ENCODE data around the gene BCAT1. TPM values are rescaled to one million over a fixed set of nuclear protein-coding genes. Genes with fewer than 3 reads are reported as not detected.

The BCAT1 gene
- total RNA-seq, 2 donors from 2014 or later, result 21.3 to 68.8 TPM

DNA sequence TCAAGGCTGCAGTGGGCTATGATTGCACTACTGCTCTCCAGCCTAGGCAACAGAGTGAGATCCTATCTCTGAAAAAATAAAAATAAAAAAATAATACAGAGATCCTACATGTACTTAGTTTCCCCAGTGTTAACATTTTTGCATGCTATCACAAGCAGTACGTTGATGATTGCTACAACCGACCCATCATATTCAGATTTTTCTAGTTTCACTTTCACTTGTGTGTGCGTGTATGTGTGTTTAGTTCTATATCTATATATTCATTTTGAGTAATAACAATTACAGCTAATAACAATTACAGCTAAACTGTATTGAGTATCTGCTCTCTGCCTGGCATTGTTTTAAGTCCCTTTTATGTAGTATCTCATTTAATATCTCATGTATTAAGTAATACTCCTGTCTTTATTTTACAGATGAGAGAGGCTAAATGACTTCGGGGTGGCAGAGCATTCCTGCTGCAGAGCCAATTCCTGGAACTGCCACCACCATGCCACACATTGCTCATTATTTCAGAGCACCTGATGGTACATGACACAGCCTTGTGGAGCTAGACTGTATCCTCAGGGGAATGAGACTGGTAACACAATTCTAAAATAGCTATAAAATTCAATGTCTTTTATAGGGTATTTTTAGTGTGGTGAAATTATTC is 153.1 kb downstream of the BCAT1 start:
- peaks cover 7% of the 10 kb centered on the region for H3K9me3 Mint-ChIP-seq
- peak; percentile 85 for ATAC-seq (replicated peaks)
- H3K27ac Mint-ChIP-seq, result peak overlapping the region; percentile 76
- peak overlapping the region; percentile 70 for H3K4me3 Mint-ChIP-seq
- H3K36me3 Mint-ChIP-seq (ENCODE audit: low read depth), result no peaks in the 10 kb centered on the region
- no peaks in the 10 kb centered on the region for H3K27me3 Mint-ChIP-seq
- H3K4me1 Mint-ChIP-seq, result peaks cover 10% of the 10 kb centered on the region

DNA sequence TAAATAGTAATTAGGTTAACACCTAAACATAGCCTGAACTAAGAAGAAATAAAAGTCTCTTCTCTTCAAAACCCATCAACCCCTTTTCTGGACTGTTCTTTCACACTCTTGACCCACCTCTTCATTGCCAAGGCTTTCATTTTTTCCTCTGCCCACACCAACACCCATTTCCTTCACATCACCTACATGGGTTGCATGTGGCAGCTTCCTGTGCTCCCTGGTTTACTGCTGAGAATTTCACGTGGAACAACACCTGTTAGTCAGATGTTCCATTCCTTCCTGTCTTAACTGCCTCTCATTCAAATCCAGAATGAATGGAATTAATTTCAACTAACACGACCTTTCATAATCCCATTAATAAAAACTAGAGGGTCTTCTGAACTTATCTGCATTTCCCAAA is 157.3 kb downstream of the BCAT1 start:
- no peak for ATAC-seq (replicated peaks)
- Mint-ChIP-seq H3K27ac (peak overlapping the region; percentile 52), H3K36me3 (ENCODE audit: low read depth) (no peaks in the 10 kb centered on the region), H3K4me1 (peaks cover 10% of the 10 kb centered on the region), H3K4me3 (peak overlapping the region; percentile 6), H3K27me3 (peaks cover 10% of the 10 kb centered on the region), H3K9me3 (peaks cover 7% of the 10 kb centered on the region)

DNA sequence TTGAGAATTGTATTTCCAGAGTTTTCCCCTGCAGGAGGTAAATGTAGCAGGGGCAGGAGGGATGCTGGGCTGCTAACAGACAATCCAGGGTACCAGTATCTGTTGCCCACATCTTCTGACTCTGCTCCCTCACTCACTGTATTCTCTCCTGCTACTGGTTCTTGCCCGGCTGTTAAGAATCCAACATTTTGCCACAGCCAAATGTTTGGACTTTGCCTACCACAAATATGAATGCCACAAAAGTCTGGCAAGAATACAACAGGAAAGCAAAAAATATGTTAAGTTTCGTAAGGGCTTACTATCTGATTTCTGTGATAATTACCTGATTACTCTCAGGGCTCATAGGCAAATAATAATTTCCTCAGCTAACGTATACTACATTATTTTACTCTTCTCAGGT is 160.0 kb downstream of the BCAT1 start:
- no peak for ATAC-seq (replicated peaks)
- Mint-ChIP-seq H3K4me3 (no peak overlapping the region), H3K27me3 (peaks cover 19% of the 10 kb centered on the region), H3K27ac (no peak overlapping the region), H3K4me1 (peaks cover 10% of the 10 kb centered on the region), H3K9me3 (peaks cover 7% of the 10 kb centered on the region), H3K36me3 (ENCODE audit: low read depth) (no peaks in the 10 kb centered on the region)

DNA sequence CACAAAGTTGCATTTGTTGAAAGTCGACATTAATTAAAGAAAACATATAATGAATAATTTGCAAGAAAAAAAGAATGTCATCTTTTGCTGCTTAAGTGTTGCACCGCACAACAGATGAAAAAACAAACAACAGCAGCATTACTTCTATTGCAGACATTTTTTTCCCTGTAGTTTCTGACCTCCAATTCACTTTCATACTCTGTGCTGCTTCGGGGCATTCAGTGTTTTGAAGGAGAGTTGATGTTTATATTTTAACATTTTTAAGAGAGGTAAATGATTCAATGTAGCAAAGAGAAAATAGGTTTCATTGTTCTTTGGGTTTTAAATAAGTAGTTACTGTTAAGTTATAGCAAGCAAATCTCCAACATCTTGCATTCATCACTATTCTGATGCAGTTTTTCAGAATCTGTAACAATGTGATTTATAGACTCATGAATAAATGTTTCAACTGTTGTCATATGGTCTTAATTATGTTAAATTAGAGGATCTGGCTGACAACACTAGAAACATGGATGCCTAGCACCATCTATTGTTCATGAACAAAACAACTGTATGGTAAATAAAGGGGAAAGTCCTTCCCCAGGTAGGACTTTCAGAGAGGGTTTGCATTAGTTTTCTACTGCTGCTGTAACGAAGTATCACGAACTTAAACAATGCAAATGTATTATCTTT is 168.1 kb downstream of the BCAT1 start:
- H3K27ac Mint-ChIP-seq, result no peak overlapping the region
- no peak overlapping the region for H3K4me3 Mint-ChIP-seq
- no peaks in the 10 kb centered on the region for H3K4me1 Mint-ChIP-seq
- no peaks in the 10 kb centered on the region for H3K9me3 Mint-ChIP-seq
- peaks cover 33% of the 10 kb centered on the region for H3K27me3 Mint-ChIP-seq
- no peaks in the 10 kb centered on the region for H3K36me3 Mint-ChIP-seq (ENCODE audit: low read depth)
- no peak for ATAC-seq (replicated peaks)

DNA sequence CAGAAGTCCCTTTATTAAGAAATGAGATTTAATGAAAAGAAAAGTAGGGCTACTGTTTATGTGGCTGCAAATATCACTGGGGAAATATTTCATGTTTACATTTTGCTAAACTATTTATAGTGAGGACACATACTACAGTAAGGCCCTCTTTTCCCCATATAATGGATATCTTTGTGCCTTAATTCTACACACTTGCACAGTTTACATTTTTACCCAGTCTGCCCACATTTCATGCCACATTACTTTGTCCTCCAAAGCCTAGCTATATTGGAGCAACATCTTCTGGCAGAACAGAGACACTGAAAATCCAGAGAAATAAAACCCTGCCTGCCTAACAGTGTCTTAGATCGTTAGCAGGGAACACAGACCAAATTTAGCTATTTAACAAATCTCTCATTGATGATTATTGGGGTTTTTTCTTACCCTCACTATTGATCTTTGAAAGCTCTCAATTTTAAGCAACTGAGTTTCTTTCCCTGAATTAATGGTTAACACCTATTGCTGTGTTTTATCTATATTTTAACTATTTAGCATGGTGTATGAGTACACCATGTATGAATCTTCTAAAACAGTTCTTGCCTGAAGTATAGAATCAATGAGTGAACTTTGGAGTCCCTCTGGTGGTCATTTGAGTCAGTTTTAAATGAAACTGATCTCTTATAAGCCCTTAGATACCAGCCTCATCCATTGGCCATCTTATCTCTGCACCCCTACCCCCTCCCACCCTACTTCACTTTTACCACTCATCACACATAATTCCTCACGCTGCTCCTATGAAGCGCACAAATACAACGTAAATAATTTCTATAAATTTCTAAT is 170.2 kb downstream of the BCAT1 start:
- ATAC-seq (replicated peaks), result peak; percentile 82
- Mint-ChIP-seq H3K27ac (no peak overlapping the region), H3K4me3 (no peak overlapping the region), H3K4me1 (no peaks in the 10 kb centered on the region), H3K36me3 (ENCODE audit: low read depth) (no peaks in the 10 kb centered on the region), H3K27me3 (peaks cover 21% of the 10 kb centered on the region), H3K9me3 (no peaks in the 10 kb centered on the region)

DNA sequence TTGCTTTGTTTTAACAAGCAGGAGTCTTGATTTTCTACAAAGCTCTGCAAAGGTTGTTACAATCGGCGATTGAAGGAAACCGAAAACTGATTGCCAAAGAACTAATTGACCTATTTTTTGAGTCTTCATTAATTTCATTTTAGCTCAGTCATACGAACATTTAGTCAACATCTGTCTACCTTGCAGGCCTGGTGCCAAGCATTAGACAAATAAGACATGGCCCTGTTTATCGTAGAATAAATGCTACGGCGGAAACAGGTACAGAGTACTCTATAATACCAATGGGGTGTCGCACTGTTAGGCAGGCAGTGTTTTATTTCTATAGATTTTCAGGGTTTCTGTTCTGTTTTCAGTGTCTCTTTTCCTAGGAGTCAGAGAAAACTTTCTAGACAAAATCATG is 171.5 kb downstream of the BCAT1 start:
- ATAC-seq (replicated peaks), result no peak
- Mint-ChIP-seq H3K27me3 (peaks cover 11% of the 10 kb centered on the region), H3K9me3 (no peaks in the 10 kb centered on the region), H3K4me3 (no peak overlapping the region), H3K4me1 (no peaks in the 10 kb centered on the region), H3K36me3 (ENCODE audit: low read depth) (no peaks in the 10 kb centered on the region), H3K27ac (no peak overlapping the region)

DNA sequence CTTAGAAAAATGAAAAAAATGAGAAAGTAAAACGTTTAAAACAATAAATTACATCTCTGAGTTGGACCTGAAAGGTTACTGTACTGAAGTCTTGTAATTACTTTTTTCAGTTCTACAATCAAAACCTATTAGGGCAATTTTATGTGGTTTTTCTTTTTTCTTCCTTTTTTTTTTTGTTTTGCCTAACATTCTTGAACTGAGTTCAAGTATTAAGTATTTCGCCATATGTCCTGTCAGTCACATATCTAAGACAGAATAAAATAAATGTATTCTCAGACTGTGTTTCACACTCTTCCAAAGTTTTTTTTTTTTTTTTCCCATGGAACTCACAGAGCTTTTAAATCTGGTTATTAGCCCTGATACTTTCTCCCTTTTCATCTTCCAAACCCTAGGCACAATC is 172.0 kb downstream of the BCAT1 start:
- Mint-ChIP-seq H3K36me3 (ENCODE audit: low read depth) (no peaks in the 10 kb centered on the region), H3K4me1 (no peaks in the 10 kb centered on the region), H3K9me3 (no peaks in the 10 kb centered on the region), H3K27ac (no peak overlapping the region), H3K27me3 (peaks cover 6% of the 10 kb centered on the region), H3K4me3 (no peak overlapping the region)
- ATAC-seq (replicated peaks), result no peak

DNA sequence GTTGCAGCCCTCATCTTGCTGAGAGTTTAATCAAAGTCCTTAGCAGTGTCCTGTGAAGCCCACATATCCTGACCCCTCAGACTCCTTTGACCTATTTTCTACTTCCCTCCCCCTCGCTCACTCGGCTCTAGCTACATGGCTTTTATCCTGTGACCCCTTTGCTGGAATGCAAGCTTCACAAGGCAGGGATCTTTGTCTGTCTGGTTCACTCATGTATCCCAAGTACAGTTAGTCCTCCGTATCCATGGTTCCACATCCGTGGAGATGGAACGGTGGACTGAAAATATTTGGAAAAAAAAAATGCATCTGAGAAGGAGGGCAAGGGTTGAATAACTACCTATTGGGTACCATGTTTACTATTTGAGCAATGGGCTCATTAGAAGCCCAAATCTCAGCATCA is 173.8 kb downstream of the BCAT1 start:
- Mint-ChIP-seq H3K27me3 (no peaks in the 10 kb centered on the region), H3K4me1 (no peaks in the 10 kb centered on the region), H3K4me3 (no peak overlapping the region), H3K36me3 (ENCODE audit: low read depth) (no peaks in the 10 kb centered on the region), H3K27ac (no peak overlapping the region), H3K9me3 (no peaks in the 10 kb centered on the region)
- no peak for ATAC-seq (replicated peaks)

DNA sequence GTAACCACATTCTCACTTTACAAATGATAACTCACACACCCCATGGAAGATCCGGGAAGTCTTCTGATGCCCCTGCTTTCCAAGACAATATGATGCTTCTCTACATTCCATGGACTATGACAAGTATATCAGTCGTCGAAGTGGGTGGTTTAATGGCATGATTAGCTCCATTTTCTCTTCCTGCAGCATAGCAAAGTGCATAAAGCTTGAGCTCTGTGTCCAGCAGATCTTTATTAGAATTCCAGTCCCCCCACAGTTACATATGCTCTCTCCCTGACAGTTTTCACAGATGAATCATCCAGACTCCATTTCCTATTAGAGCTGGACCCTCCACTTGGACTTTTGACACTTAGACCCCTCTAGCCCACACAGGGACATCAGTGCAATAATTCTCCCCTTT is 174.9 kb downstream of the BCAT1 start:
- H3K27ac Mint-ChIP-seq, result no peak overlapping the region
- no peaks in the 10 kb centered on the region for H3K36me3 Mint-ChIP-seq (ENCODE audit: low read depth)
- H3K4me3 Mint-ChIP-seq, result no peak overlapping the region
- H3K9me3 Mint-ChIP-seq, result no peaks in the 10 kb centered on the region
- no peaks in the 10 kb centered on the region for H3K27me3 Mint-ChIP-seq
- no peaks in the 10 kb centered on the region for H3K4me1 Mint-ChIP-seq
- ATAC-seq (replicated peaks), result no peak

DNA sequence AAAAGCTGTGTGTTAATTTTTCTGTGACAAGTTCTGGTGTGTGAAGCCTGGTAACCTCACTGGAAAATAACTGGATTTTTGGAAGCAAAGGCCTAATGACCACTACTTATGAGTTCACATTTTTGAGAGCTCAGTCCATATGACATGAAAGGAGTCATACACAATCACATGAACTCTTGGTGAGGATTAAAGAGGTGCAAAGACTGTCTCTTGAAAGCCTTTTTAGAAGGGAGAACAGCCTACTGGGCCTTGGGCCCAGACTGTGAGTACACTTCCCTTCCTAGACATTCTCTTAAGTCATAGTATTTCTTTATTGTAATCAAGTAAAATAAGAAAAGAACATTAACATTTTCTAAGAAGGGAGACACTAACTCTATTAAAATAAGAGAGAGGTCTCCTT is 176.1 kb downstream of the BCAT1 start:
- Mint-ChIP-seq H3K4me1 (no peaks in the 10 kb centered on the region), H3K36me3 (ENCODE audit: low read depth) (no peaks in the 10 kb centered on the region), H3K4me3 (no peak overlapping the region), H3K9me3 (no peaks in the 10 kb centered on the region), H3K27me3 (no peaks in the 10 kb centered on the region), H3K27ac (no peak overlapping the region)
- ATAC-seq (replicated peaks), result no peak

DNA sequence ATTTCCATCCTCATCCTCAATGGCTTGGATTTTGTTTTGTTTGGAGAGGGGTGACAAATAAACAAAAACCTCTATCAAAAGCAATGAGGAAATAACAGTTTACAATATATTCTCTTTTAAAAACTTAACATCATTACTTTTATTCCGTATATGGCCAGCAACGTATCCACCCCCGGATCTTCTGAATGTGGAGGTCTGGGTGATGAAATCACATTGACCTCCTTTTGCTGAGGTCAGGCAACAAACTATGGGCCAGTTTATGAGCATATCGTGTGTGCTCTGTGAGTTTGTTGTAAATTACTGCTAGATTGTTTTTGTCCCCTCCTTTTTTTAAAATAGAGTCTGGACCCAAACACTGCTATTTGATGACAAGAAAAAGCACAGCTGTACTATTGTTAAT is 178.1 kb downstream of the BCAT1 start:
- H3K4me3 Mint-ChIP-seq, result no peak overlapping the region
- H3K27me3 Mint-ChIP-seq, result no peaks in the 10 kb centered on the region
- H3K4me1 Mint-ChIP-seq, result no peaks in the 10 kb centered on the region
- H3K9me3 Mint-ChIP-seq, result no peaks in the 10 kb centered on the region
- no peaks in the 10 kb centered on the region for H3K36me3 Mint-ChIP-seq (ENCODE audit: low read depth)
- H3K27ac Mint-ChIP-seq, result no peak overlapping the region
- ATAC-seq (replicated peaks), result no peak

DNA sequence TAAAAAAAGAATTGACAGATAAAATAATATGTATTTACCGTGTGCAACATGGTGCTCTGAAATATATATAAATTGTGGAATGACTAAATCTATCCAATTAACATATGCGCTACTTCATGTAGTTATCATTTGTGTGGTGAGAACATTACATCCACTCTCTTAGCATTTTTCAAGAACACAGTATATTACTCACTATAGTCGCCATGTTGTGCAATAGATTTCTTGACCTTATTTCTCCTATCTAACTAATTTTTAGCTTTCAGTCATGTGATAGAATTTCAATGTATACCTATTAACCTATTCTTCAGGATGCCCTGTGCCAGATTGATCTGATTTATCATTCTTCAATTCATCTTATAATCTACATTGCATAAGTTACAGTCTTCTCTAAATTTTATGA is 178.6 kb downstream of the BCAT1 start:
- H3K27ac Mint-ChIP-seq, result no peak overlapping the region
- no peaks in the 10 kb centered on the region for H3K36me3 Mint-ChIP-seq (ENCODE audit: low read depth)
- ATAC-seq (replicated peaks), result no peak
- no peaks in the 10 kb centered on the region for H3K27me3 Mint-ChIP-seq
- H3K4me1 Mint-ChIP-seq, result peaks cover 3% of the 10 kb centered on the region
- H3K4me3 Mint-ChIP-seq, result no peak overlapping the region
- H3K9me3 Mint-ChIP-seq, result no peaks in the 10 kb centered on the region

DNA sequence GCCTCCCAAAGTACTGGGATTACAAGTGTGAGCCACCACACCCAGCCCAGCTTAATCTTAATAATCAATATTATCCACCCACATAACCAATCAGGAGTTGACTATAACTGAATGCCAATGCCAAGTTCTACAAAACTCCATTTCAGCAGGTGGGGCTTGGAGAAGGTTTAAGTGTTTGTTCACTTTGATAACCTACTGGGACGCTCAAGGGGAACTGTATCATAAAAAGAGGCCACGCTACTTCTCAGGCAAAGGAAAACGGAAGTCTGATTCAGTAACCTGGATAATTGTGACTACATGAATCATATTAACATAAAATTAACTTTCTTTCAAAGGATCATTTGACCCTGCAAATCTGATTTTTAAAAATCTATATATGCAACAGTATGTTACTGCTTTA is 179.2 kb downstream of the BCAT1 start:
- ATAC-seq (replicated peaks), result no peak
- peaks cover 5% of the 10 kb centered on the region for H3K4me1 Mint-ChIP-seq
- H3K27ac Mint-ChIP-seq, result no peak overlapping the region
- H3K27me3 Mint-ChIP-seq, result no peaks in the 10 kb centered on the region
- no peak overlapping the region for H3K4me3 Mint-ChIP-seq
- H3K9me3 Mint-ChIP-seq, result no peaks in the 10 kb centered on the region
- no peaks in the 10 kb centered on the region for H3K36me3 Mint-ChIP-seq (ENCODE audit: low read depth)

DNA sequence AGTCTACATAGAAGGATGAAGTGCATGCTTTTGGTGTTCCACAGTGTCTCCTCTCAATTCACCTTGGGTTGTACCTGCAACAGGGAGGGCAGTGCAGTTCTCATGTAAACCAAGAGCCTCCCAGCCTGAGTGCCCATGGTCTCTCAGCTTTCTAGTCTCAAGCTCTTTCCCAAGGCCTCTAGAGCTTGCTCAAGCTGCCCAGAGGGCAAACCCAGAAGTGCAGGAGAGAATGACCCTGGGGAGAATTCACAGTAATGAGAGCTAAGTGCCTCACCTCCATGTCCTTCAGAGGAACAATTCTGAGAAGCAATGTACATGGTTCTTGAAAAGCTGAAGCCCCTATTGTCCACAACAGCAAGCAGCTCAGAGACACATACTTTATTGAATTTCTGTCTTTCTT is 180.5 kb downstream of the BCAT1 start:
- Mint-ChIP-seq H3K27me3 (no peaks in the 10 kb centered on the region), H3K4me3 (no peak overlapping the region), H3K9me3 (no peaks in the 10 kb centered on the region), H3K4me1 (peaks cover 9% of the 10 kb centered on the region), H3K27ac (no peak overlapping the region), H3K36me3 (ENCODE audit: low read depth) (no peaks in the 10 kb centered on the region)
- ATAC-seq (replicated peaks), result no peak

DNA sequence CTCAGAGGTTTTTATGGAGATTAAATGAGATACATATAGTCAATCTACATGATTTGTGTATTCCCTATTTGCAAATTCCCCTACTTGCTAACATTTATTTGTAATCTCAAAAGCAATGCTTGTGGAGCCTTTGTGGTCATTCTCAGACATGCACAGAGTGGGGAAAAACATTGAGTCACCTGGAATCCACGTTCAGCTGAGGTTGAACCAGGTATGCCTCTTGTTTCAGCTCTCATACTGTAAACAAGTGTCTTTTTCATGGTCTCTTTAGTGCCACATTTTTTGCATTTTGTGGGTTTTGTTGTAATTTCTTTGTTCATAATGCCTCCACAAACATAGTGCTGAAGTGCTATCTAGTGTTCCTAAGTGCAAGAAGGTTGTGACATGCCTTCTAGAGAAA is 181.9 kb downstream of the BCAT1 start:
- H3K27me3 Mint-ChIP-seq, result no peaks in the 10 kb centered on the region
- ATAC-seq (replicated peaks), result peak; percentile 83
- no peak overlapping the region for H3K4me3 Mint-ChIP-seq
- no peak overlapping the region for H3K27ac Mint-ChIP-seq
- H3K9me3 Mint-ChIP-seq, result no peaks in the 10 kb centered on the region
- H3K36me3 Mint-ChIP-seq (ENCODE audit: low read depth), result no peaks in the 10 kb centered on the region
- H3K4me1 Mint-ChIP-seq, result peaks cover 9% of the 10 kb centered on the region
